NCI-H526 treated with DMSO at 0.1 percent for 48 hours (cell line): ENCODE data around the gene TEX101.
"Not testable (repeated sequence)": the region's sequence is repeated elsewhere in the genome, so short reads cannot be mapped to it uniquely, and the experiment has no call there.

Experiments used
- DNase-seq: peaks from one replicate; lab custom pipeline; 2025; lab: John Stamatoyannopoulos, UW

TEX101 gene

DNA sequence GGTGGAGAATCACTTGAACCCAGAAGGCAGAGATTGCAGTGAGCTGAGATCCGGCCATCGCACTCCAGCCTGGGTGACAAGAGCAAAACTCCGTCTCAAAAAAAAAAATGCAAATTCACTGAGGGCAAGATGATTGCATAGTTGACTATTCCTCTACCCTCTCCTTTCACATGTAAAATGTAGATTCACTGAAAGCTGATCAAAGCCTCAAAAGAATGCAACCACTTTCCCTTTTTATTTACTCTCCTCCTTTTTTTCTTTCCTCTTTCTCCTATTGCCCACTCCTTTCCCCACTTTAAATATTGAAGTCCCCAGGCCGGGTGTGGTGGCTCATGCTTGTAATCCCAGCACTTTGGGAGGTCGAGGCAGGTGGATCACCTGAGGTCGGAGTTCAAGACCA, 6.3 kb downstream of the TEX101 start:
- DNase-seq = no peak

DNA sequence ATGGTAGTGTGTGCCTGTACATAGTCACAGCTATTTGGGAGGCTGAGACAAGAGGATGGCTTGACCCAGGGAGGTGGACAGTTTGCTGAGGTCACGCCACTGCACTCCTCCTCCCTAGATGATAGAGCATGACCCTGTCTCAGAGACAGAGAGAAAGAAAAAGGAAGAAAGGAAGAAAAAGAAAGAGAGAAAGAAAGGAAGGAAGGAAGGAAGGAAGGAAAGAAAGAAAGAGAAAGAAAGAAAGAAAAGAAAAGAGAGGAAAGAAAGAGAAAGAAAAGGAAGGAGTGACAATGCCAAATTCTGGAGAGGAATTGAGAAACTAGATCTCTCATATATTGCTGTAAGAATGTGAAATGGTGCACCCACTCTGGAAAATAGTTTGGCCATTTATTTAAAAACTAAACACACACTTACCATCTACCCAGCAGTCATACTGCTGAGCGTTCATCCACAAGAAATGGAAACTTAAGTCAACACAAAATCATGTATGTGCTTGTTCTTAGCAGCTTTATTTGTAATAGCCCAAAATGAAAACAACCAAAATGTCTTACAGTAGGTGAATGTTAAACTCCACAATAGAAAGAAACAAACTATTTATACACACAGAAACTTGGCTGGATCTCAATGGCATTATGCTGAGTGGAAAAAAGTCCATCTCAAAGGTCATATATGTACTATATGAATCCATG, 7.5 kb downstream of the TEX101 start:
- DNase-seq = no peak

DNA sequence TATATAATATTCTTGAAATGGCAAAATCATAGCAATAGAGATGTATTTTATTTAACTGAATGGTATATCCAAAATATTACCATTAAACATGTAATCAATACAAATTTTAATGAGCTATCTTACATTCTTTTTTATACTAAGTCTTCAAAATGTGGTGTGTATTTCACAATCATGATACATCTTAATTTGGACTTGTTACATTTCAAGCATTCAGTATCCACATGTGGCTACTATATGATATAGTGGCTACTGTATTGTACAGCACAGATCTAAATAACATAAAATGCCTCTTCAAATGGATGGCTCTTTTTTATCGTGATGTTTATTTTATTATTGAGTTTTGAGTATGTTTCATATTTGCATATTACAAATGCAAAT, 8.0 kb downstream of the TEX101 start:
- DNase-seq = no peak

- DNase-seq = no peak
These were observed 9.1 kb downstream of the TEX101 start for GRCh38 chr19:43423779-43424178.

DNA sequence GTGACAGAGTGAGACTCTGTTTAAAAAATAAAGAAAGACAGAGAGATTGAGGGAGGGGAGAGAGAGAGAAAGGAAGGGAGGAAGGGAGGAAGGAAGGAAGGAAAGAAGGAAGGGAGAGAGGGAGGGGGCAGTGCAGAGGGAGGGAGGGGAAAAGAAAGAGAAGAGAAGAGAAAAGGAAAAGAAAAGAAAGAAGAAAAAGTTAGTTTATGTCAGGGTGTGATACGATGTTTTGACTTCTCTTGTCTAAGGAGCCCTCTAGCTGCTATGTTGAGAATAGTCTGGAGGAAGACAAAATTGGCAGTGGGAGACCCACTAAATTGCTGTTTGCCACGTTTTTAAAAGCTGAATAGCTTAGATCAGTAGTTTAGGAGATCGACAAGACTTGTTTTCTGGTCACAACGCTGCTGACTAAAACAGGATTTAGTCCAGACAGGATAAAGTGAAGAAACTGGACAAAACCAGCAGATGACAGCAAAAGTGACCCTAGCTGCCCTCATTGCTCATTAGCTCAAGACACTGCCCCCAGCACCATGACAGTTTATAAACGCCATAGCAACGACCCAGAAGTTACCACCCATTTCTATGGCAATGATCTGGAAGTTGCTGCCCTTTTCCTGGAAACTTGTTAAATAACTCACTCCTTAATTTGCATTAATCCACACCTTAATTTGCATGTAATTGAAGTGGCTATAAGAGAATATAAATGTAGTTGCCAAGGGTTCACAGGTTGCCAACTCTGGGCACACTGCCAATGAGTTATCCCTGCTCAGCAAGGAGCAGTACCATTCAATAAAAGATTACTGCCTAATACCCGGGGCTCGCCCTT, 11.1 kb downstream of the TEX101 start:
- peak; percentile 92 for DNase-seq

GRCh38 chr19:43429395-43429794, 14.7 kb downstream of the TEX101 start:
- no peak for DNase-seq

GRCh38 chr19:43430142-43430710, 15.5 kb downstream of the TEX101 start:
- DNase-seq = no peak

- DNase-seq = no peak
These were observed 16.3 kb downstream of the TEX101 start for GRCh38 chr19:43430976-43431375.

GRCh38 chr19:43433358-43433673, 18.6 kb downstream of the TEX101 start:
- no peak for DNase-seq

GRCh38 chr19:43433689-43434088, 19.0 kb downstream of the TEX101 start:
- DNase-seq = no peak

DNA sequence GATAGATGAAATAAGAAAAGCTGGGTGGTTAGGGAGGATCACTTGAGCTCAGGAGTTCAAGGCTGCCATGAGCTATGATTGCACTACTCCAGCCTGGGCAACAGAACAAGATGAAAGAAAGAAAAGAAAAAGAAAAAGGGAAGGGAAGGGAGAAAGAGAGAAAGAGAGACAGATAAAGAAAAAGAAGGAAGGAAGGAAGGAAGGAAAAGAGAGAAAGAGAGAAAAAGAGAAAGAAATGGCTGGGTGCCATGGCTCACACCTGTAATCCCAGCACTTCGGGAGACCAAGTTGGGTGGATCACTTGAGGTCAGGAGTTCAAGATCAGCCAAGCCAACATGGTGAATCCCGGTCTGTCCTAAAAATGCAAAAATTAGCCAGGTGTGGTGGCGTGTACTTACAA, 21.1 kb downstream of the TEX101 start:
- DNase-seq = no peak

DNA sequence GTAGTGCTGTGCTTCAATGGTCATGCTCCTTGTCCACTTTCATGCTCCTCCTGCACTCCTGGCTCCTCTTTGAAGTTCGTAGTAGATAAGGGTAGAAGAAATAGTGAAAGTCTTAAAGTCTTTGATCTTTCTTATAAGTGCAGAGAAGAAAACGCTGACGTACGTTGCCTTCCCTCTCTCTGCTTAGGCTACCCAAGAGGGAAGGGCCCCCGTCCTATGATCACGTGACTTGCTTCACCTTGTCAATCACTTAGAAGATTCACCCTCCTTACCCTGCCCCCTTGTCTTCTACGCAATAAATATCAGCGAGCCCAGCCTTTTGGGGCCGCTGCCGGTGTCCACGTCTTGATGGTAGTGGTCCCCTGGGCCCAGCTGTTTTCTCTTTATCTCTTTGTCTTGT, 22.6 kb downstream of the TEX101 start:
- not testable (repeated sequence) for DNase-seq

DNA sequence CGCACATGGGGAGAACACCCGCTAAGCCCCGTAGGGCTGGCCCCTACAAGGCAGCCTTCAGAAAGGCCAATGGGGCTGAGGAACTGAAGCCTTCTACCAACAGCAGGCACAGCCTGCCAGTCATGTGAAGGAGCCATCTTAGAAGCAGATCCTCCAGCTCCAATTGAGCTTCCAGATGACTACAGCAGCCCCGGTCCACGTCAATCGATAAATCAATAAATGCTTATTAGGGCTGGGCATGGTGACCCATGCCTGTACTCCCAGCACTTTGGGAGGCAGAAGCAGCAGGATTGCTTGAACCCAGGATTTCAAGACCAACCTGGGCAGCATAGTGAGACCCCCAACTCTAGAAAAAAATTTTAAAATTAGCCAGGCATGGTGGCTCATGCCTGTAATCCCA, 23.0 kb downstream of the TEX101 start:
- DNase-seq = no peak

DNA sequence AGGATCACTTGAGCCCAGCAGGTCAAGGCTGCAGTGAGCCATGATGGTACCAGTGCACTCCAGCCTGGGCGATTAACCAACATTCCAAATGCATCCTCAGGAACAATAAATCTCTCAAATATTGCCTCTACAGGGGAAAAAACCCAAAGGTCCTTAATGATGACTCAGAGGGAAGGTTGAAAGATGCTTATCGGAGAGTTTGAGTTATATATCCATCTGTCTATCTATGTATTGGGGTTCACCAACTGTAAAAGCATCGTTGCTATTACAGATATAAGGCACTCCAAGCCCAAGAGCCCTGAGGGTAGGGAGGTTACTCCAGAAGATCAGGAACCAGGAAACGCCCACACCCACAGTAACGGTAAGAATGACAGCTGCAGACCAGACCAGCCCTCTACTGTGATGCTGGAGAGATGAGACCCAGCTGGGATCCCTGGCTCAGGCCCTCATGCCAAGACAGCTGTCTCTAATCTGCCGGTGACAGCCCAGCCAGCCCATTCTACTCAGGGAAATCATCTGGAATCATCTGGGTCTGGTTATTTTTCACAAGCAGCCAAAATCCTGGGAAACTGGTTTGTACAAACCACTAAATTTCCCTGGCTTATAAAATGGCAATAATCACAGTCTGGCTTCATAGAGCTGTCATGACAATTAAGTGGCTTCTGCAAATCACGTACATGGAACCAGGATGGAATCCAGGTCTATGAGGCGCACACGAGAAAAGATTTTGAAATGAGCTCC, 23.8 kb downstream of the TEX101 start:
- no peak for DNase-seq

- DNase-seq = no peak
These were observed 24.5 kb downstream of the TEX101 start for GRCh38 chr19:43439032-43439708.

GRCh38 chr19:43439709-43440063, 25.0 kb downstream of the TEX101 start:
- no peak for DNase-seq

GRCh38 chr19:43441716-43442115, 27.0 kb downstream of the TEX101 start:
- no peak for DNase-seq

- not testable (repeated sequence) for DNase-seq
These were observed 29.4 kb downstream of the TEX101 start for GRCh38 chr19:43444091-43444490.

- no peak for DNase-seq
These were observed 30.0 kb downstream of the TEX101 start for GRCh38 chr19:43444531-43445287.

DNA sequence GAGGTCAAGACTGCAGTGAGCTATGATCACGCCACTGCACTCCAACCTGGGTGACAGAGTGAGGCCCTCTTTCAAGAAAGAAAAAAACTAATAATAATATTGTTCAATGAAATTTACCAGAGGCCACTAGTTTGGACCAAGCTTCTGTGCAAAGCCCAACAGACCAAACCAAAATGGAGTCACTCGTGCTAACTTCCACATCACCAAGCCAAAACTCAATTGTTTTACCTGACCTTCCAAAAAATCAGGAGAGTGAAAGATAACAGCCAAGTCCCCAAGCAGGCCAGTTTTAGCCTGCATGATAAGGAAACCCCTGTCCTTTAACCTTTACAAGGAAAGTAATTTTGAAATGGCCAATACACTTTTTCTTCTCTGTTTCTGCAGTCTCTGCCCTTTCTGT, 30.7 kb downstream of the TEX101 start:
- no peak for DNase-seq

GRCh38 chr19:43446746-43447489, 32.2 kb downstream of the TEX101 start:
- DNase-seq = peak; percentile 49
